GM12892 (cell line): Measurements from ENCODE around the gene ZNF440.

Source experiments
- POLR2A ChIP-seq: IDR thresholded peaks from 2 replicates; pipeline ENCODE4 v1.6.1; 2011; ENCODE audit warnings: low read depth, low read length, control low read depth
- POLR2AphosphoS5 ChIP-seq: IDR thresholded peaks from 2 replicates; pipeline ENCODE4 v1.6.1; 2011; ENCODE audit warnings: low read depth, low read length, control low read depth

DNA sequence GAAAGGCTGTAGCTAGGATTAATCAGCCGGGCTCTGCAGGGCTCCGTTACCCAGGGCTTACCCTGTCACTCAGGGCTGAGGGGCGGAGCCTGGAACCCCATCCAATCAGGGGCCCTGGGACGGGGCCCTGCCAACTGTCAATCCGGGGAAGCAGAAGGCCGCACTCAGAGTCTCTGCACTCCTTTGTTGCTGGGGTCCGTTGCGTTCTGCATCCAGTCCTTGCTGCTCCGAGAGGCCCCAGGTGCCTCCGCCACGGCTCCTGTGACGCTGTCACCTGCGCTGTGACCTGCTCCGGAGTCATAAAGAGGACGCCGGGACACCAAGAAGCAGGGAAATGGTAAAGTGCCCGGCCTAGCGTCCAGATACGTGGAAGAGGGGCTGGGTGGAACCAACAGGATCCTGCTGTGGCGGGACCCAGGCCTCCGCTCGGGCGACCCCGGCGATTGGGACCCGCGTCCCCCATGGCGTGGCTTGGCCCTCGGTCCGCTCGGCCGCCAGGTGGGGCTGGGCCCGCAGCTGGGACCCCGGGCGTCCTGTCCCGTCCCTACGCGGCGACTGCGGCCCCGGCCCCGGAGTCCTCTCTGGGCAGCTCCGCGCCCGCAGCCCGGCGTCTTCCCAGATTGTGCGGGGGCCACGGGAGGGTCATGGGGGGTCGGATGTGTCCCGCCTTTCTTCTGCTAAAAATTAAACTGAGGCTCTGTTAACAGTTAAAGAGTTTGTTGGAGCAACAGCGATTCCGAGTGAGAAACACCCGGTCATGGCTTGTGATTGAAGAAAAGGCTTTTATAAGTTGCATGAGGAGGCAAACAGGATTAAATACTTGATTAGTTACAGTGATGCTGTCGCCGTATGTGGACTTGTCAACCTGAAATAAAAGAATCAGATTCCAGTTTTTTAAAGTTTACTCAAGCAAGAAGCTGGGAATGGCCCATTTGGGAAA lies 15.4 kb upstream of the ZNF440 start, which contains the start of gene ZNF491:
- TF ChIP-seq POLR2AphosphoS5 = peak; percentile 39; the same call in 1 of the 2 replicates
- peak; percentile 74; the same call in 1 of the 2 replicates for TF ChIP-seq POLR2A
